ENCODE data around the gene SAFB. TPM values are rescaled to one million over a fixed set of nuclear protein-coding genes. Genes with fewer than 3 reads are reported as not detected.

Gene SAFB
- total RNA-seq, 2 experiments from 2014 or later: 128 to 129 TPM

DNA sequence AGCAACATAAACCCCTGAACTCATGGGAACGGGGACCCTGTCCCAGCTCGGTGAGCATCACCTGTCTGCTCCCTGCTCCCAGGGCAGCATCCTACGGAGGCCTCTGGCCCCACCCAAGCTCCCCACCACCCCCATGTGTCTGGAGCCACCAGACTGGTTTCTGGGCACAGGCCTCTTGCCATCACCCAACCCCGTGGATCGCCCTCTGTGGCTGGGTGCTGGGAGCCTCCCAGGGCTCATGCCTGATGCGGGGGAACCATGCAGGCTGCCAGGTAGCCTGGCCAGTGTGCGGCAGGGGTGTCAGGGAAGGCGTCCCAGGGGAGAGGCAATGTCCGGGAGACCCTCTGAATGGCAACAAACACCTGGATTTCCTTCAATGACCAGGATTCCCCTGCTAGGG, 54.7 kb downstream of the SAFB start:
- ChIA-PET CTCF (interaction anchor here (0.6 to 1.7 kb wide), 2 partner anchors 10 to 68 kb away, joined by 3 read pairs; no protein-coding TSS in a partner anchor), POLR2A (no interaction called here)

DNA sequence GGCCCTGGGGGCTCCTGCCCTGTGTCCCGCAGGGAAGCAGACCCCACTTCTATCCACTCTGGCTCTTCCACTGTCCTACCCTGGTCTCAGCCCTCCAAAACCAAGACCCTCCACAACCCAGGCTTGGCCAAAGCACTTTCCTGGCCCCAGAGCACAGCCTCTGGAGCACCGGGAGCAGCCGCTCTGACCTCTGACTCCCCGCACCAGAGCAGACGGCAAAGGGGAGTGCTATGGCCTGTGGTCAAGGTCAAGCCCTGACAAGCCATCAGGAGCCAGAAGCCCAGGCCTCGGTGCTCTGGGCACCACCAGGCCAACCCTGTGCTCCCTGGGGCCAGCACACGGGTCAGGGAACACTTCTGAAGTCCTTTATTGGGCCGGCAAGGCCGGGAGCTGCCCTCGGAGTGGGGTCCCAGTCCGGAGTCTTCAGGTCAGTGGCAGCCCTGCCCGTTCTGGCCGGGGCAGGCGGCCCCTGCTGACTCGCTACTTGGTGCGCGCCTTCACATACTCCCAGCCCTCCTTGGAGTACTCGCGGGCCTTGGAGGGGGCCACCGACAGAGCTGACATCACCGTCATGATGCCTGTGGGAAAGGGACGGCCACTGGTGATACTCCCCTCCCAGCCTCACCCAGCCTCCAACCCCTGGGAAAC, 55.3 kb downstream of the SAFB start:
- CTCF ChIA-PET: interaction anchor here (0.6 to 1.7 kb wide), 2 partner anchors 9 to 69 kb away, joined by 3 read pairs; no protein-coding TSS in a partner anchor
- POLR2A ChIA-PET: interaction anchor here (0.6 kb wide), 2 partner anchors 18 to 31 kb away, joined by 4 to 6 read pairs; no protein-coding TSS in a partner anchor

DNA sequence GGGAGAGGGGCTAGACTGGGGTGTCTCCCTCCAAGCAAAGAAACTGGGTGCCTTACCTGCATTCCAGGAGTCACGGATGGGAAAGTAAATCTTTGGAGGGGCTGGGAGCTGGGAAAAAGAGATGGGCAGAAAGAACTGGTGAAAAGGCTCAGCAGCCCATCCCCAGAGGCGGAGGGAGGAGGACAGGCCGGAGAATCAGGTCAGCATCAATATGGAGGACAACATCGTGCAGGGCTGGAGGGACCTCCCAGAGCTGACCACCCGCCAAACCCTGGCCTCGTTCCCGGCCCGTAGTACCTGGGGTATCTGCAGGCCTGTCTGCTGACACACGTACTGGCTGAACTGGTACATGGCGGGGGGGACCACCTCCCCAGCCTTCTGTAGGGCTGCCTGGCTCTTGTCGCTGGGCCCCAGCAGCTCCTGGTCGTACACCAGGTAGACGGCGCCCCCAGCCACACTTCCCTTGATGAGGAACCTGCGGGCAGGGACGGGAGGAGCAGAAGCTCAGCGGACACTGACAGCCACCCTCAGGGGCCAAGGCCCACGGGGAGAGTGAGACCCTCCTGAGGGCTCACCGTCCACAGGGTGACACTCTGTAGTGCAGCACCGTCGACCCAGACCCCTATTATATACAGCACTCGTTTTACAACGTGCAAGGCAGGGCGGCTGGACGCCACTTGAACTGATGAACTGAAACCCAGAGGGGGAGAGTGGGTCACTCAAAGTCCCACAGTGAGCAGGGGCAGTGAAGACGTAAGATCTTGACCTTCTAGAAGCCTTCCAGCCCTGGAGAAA, 56.6 kb downstream of the SAFB start:
- ChIA-PET POLR2A (no interaction called here), CTCF (interaction anchor here (0.8 to 1.7 kb wide), 2 partner anchors 8 to 10 kb away, joined by 3 to 4 read pairs; partner anchors contain the start of gene RPL36)

DNA sequence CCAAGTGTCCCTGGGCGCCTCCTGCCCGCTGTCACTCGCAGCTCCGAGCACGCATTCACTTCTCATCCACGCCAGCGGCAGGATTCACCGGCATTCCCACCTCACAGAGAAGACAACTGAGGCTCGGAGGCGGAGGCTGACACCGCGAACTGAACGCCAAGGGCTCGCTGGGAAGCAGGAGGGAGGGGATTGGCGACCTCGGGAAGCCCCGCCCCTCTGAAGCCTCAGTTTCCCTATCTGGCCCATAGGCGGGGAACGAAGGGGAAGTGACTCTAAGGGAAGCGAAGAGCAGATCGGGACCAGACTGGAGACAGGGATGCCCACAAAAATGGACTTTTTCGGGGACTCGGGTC, 57.2 kb downstream of the SAFB start:
- ChIA-PET POLR2A (no interaction called here), CTCF (interaction anchor here (0.8 kb wide), 1 partner anchor 10 kb away, joined by 4 read pairs; the partner anchor contains the start of gene RPL36)

DNA sequence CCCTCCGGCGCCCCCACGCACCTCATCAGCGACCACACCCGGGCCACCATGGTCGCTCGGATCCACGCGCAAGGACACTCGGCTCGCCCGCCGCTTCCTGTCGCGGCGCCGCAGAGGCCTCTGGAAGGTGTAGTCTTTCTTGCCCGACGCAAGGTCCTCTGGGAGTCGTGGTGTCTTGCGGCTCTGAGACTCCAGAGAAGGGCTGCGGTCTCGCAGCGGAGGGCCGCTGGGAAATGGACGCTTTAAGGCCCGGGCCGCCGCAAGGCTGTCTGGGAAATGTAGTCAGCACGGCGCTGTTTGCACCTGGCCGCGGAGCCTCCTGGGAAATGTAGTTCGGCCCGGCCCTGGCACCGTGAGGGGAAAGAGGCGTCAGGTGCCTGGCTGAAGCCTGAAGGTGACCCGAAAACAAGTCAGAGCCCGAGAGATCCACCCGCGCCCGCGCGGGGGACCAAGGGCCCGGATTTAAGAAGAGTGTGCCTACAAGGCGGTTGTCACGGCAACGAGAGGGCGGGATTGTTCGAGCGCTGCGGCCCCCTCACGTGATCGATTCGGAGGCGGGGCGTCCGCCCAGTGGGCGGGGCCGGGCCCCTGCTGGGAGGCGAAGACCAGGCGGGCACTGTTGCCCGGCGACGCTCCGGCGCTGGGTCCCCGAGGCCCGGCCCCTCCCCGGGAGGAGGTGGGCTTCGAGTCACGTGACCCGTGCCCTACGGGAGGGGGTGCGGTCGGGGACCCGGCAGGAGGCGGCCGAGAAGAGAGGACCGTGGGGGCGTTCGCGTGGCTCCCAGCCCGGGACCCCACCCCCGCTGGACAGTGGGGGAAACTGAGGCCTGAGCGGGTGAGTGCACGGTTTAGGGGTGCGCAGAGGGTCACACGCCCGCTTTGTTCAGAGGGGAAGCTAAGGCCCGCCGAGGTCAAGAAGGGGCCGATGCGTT, 57.8 kb downstream of the SAFB start, which contains the start of the genes HSD11B1L and MICOS13:
Gene HSD11B1L (plus strand): TSS at position 591 of the 932 bp plus-strand sequence. CDS start 3,806 bp downstream, outside the sequence.
Gene MICOS13 (minus strand): TSS at position 80 of the 932 bp plus-strand sequence. CDS start 30 bp downstream, at position 50.
- ChIA-PET POLR2A (no interaction called here), CTCF (interaction anchor here (1.6 kb wide), 1 partner anchor 9 kb away, joined by 4 read pairs; the partner anchor contains the start of gene RPL36)

DNA sequence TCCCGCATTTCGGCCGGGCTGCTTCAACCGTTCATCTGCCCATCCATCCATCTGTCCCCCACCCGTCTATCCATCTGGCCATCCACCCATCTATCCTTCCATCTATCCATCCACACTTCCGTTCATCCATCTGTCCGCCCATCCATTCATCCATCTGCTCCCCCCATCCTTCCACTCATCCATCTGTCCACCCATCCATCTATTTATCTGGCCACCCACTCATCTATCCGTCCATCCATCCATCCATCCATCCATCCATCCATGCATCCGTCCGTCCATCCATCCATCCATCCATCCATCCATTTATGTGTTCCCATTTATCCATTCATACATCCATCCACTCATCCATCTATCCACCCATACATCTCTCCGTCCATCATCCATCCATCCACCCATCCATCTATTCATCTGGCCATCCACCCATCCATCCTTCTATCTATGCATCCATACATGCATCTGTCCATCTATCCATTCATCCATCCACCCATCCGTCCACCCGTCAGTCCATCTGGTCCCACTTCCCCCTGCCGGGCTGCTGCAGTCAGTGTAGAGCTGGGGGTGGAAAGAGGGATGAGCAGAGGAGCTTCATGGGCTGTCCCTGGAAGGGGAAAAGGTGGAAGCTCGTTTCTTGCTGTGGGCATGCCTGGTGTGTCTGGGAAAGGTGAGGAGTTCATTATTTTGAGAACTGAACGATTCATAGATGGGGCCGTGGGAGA, 58.7 kb downstream of the SAFB start:
- ChIA-PET POLR2A (interaction anchor here (1.0 kb wide), 1 partner anchor 10 kb away, joined by 4 read pairs; no protein-coding TSS in a partner anchor), CTCF (interaction anchor here (0.9 to 1.6 kb wide), 2 partner anchors 8 to 27 kb away, joined by 3 to 4 read pairs; partner anchors contain the start of gene RPL36)

DNA sequence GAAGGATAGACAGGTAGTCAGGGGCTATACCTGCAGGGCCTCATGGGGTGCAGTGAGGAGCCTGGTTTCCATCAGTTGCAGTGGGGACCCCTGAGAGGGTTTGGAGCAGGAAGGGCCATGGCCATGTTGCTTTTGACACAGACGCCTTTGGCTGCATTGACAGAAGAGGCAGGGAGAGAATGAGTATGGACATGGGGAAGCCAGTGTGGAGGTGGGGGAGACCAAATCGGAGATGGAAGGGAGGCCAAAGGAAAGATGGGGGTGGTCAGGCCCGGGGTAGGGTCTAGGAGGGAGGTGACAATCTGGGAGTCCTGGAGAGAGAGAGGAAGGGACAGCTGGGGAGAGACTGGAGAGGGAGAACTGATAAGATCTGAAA, 59.2 kb downstream of the SAFB start:
- POLR2A ChIA-PET: interaction anchor here (0.6 to 1.0 kb wide), 2 partner anchors 9 to 38 kb away, joined by 3 to 4 read pairs; partner anchors contain the start of gene CATSPERD
- CTCF ChIA-PET: interaction anchor here (0.9 to 1.6 kb wide), 2 partner anchors 8 to 27 kb away, joined by 3 to 4 read pairs; partner anchors contain the start of gene RPL36

DNA sequence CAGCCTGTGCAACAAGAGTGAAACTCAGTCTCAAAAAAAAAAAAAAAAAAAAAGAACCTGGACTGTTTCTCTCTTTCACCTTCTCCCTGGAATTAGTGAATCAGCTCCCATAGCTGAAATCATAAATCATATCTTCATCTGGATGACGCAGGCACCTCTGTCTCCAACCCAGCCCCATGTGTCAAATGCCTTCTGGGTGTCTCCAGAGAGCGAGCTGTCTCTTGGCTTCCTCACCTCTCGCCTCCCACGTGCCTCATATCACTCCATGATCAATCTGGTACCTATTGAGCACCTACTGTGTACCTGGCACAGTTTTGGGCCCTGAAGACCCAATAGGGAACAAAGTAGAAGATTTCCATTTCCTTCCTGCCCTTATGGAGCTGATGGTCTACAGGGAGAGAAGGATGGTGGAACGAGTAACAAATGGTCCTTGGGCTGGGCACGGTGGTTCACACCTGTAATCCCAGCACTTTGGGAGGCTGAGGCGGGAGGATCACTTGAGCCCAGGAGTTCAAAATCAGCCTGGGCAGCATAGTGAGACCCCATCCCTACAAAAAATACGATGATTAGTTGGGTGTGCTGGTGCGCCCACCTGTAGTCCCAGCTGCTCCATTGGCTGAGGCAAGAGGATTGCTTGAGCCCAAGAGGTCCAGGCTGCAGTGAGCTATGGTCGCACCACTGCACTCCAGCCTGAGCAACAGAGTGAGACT, 60.4 kb downstream of the SAFB start:
- ChIA-PET POLR2A (interaction anchor here (1.0 kb wide), 1 partner anchor 36 kb away, joined by 4 read pairs; the partner anchor contains the start of genes CATSPERD and LONP1), CTCF (no interaction called here)

DNA sequence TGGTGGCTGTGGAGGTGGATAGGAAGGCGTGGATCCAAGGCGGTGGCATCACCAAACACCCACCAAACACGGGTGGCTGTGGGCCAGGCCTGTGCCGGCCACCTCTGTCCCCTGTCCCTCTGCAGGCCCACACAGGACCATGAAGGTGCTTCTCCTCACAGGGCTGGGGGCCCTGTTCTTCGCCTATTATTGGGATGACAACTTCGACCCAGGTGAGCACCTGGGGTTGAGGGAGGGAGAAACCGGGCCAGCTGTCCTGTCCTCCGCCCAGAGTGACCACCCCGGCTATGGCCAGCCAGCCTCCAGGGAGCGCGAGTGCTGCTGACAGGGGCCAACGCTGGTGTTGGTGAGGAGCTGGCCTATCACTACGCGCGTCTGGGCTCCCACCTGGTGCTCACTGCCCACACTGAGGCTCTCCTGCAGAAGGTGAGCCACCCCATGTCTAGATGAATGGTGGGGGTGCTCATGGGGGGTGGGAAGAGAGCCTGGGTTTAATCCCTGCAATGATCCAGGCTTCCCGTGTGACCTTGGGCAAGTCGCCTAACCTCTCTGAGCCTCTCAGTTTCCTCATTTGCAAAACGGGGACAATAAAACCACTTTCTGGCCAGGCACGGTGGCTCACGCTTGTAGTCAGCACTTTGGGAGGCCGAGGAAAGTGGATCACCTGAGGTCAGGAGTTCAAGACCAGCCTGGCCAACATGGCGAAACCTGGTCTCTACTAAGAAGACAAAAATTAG, 62.0 kb downstream of the SAFB start:
- POLR2A ChIA-PET: interaction anchor here (0.6 to 3.5 kb wide), 2 partner anchors 34 to 48 kb away, joined by 6 to 33 read pairs; partner anchors contain the start of genes CATSPERD and LONP1
- CTCF ChIA-PET: no interaction called here

DNA sequence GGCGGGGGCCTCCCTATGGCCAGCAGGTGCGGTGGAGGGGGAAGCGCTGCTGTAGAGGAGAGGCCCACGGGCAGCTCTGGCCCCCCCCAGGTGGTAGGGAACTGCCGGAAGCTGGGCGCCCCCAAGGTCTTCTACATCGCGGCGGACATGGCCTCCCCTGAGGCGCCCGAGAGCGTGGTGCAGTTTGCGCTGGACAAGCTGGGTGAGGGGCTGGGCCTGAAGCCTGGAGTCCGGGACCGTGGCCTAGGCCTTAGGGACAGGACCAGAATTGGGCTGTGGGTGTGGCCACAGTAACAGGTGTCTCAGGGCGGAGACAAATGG, 63.4 kb downstream of the SAFB start:
- CTCF ChIA-PET: interaction anchor here (1.4 to 2.5 kb wide), 4 partner anchors 27 to 64 kb away, joined by 3 to 30 read pairs (median 6); partner anchors contain the start of genes CATSPERD, LONP1, SAFB and SAFB2

DNA sequence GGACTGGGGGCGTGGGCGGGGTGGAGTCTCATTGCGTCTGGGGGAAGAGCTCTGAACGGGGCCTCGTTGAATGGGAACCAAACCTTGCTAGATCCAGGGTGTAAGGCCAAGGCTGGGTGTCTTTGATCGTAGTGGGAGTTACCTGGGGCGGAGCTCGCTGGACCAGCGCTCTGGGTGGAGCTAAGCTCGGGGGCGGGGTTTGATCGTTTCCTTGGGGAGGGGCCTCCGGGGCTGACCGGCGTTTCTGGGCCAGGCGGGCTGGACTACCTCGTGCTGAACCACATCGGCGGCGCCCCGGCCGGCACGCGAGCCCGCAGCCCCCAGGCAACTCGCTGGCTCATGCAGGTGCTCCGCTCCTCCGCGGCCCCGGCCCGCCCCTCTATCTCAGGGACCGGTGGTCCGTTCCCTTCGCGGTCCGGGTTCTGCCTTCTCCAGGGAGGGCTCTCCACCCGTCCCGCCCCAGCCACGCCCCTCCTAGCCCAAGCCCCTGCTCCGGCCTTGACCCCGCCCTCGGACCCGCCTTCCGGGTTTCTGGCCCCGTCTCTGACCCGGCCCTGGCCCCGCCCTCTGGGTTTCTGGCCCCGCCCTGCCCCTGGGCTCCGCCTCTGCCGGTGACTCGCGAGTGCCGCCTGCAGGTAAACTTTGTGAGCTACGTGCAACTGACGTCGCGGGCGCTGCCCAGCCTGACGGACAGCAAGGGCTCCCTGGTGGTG, 63.9 kb downstream of the SAFB start:
- POLR2A ChIA-PET: interaction anchor here (0.6 to 3.5 kb wide), 2 partner anchors 28 to 32 kb away, joined by 4 to 33 read pairs; partner anchors contain the start of genes CATSPERD and LONP1
- CTCF ChIA-PET: interaction anchor here (1.0 to 2.5 kb wide), 6 partner anchors 8 to 64 kb away, joined by 3 to 30 read pairs (median 4); partner anchors contain the start of genes CATSPERD, LONP1, SAFB and SAFB2

More for the DNA sequence above, 63.4 kb downstream of the SAFB start:
- POLR2A ChIA-PET: interaction anchor here (0.6 to 3.5 kb wide), 2 partner anchors 28 to 33 kb away, joined by 4 to 33 read pairs; partner anchors contain the start of genes CATSPERD and LONP1

DNA sequence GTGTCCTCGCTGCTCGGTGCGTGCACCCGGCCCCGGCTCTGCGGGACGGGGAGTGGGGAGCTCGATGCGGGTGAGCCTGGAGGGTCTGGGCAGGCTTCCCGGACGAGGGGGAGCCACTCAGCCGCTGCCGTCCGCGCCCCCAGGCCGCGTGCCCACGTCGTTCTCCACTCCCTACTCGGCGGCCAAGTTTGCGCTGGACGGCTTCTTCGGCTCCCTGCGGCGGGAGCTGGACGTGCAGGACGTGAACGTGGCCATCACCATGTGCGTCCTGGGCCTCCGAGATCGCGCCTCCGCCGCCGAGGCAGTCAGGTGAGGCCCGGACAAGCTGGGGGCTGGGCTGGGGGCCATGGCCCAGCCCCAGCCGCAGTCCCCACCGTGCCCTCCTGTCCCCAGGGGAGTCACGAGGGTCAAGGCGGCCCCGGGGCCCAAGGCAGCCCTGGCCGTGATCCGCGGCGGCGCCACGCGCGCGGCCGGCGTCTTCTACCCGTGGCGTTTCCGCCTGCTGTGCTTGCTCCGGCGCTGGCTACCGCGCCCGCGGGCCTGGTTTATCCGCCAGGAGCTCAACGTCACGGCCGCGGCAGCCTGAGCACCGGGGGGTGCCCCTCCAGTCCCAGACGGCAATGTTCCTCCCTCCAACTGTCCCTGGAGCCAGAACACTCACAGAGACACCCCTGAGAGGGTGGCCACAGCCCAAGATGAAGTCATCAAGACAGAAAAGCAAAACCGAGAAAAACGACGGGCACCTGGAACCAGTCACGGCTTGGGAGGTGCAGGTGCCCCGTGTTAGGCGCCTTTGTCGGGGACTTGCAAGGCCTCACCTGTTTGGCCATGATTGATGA, 64.7 kb downstream of the SAFB start:
- POLR2A ChIA-PET: interaction anchor here (3.5 kb wide), 1 partner anchor 32 kb away, joined by 33 read pairs; the partner anchor contains the start of genes CATSPERD and LONP1
- CTCF ChIA-PET: interaction anchor here (1.0 to 2.5 kb wide), 7 partner anchors 9 to 65 kb away, joined by 3 to 30 read pairs (median 3); partner anchors contain the start of genes CATSPERD, LONP1, SAFB and SAFB2

DNA sequence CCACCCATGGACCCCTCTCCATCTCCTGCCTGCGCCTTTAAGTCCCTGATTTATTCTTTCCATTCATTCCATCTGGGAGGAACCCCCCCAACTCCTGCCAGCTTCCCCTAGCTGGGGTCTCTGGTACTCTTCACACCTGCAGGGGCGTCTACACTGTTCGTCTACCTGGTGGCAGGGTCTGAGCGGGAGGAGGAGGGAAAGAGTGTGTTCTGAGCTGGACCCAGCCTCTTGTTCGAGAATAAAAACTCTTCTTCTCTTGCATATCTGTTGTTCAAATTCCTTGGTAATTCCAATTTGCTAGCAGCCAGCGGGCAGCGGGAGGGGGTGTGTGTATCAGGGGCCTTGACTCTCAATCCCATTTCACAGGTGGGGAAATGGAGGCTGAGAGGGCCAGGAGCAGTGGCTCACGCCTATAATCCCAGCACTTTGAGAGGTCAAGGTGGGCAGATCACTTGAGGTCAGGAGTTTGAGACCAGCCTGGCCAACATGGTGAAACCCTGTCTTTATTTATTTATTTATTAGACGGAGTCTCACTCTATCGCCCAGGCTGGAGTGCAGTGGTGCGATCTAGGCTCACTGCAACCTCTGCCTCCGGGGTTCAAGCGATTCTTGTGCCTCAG, 65.5 kb downstream of the SAFB start:
- POLR2A ChIA-PET: interaction anchor here (3.5 kb wide), 1 partner anchor 31 kb away, joined by 33 read pairs; the partner anchor contains the start of genes CATSPERD and LONP1
- CTCF ChIA-PET: interaction anchor here (1.4 to 3.7 kb wide), 4 partner anchors 10 to 31 kb away, joined by 3 to 30 read pairs (median 16); partner anchors contain the start of genes CATSPERD and LONP1

Measured in activated CD8-positive, alpha-beta memory T cell treated with anti-CD3 and anti-CD28 coated beads for 36 hours (primary cell).